ENCODE data around the gene MAIP1. TPM values are rescaled to one million over a fixed set of nuclear protein-coding genes. Genes with fewer than 3 reads are reported as not detected.

The MAIP1 gene
- total RNA-seq, 1 experiment from 2014 or later = 32.3 TPM

DNA sequence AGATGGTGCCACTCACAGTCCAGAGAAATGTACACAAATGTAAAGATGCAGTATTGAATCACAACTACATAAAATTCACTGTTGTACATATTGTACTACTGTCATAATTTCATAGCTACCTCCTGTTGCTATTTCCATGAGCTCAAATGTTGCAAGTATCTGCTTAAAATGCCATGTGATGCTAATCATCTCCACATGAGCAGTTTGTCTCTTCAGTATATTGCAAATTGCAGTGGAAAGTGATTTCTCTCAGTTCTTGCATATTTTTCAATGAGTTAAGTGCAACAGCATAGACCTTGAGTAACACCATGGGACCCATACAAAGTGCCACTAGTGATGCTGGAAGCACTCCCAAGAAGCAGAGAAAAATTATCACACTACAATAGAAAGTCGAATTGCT is 51.9 kb downstream of the MAIP1 start:
- TF ChIP-seq, protein P1, sequence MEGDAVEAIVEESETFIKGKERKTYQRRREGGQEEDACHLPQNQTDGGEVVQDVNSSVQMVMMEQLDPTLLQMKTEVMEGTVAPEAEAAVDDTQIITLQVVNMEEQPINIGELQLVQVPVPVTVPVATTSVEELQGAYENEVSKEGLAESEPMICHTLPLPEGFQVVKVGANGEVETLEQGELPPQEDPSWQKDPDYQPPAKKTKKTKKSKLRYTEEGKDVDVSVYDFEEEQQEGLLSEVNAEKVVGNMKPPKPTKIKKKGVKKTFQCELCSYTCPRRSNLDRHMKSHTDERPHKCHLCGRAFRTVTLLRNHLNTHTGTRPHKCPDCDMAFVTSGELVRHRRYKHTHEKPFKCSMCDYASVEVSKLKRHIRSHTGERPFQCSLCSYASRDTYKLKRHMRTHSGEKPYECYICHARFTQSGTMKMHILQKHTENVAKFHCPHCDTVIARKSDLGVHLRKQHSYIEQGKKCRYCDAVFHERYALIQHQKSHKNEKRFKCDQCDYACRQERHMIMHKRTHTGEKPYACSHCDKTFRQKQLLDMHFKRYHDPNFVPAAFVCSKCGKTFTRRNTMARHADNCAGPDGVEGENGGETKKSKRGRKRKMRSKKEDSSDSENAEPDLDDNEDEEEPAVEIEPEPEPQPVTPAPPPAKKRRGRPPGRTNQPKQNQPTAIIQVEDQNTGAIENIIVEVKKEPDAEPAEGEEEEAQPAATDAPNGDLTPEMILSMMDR (conservative IDR thresholded peaks at IDR 0.05) = no peak
- Histone ChIP-seq H3K27ac (ENCODE audit: insufficient read length, low read depth, low read length) (no peak overlapping the region), H2AFZ (ENCODE audit: low read length) (no peak overlapping the region), H4K5ac (ENCODE audit: insufficient read length, low read depth, low read length) (no peak overlapping the region), H2BK120ac (ENCODE audit: low read depth, low read length, poor library complexity, severe bottlenecking) (no peak overlapping the region), H3K4ac (ENCODE audit: low read depth, low read length) (no peak overlapping the region), H2BK5ac (ENCODE audit: insufficient read length, low read length) (no peak overlapping the region), H3K79me1 (ENCODE audit: insufficient read depth, low read depth, low read length, poor library complexity, severe bottlenecking) (no peaks in the 10 kb centered on the region), H3K9ac (ENCODE audit: extremely low read depth, insufficient read length, low read length) (no peak overlapping the region), H2BK12ac (ENCODE audit: insufficient read length, low read depth, low read length) (no peak overlapping the region), H3K14ac (ENCODE audit: insufficient read depth, low read length) (no peak overlapping the region), H4K91ac (ENCODE audit: insufficient read length, low read depth, low read length) (no peak overlapping the region), H3K23ac (ENCODE audit: insufficient read length, low read depth, low read length) (no peak overlapping the region), H3K18ac (ENCODE audit: insufficient read length, low read depth, low read length) (no peak overlapping the region), H3K79me2 (ENCODE audit: insufficient read depth, low read length) (no peaks in the 10 kb centered on the region), H3K9me3 (ENCODE audit: control insufficient read depth, low read depth, low read length) (no peaks in the 10 kb centered on the region), H2AK5ac (ENCODE audit: insufficient read length, low read length) (no peak overlapping the region), H3T11ph (ENCODE audit: low read length) (no peak overlapping the region), H3K4me1 (ENCODE audit: insufficient read depth, low read length) (peaks cover 10% of the 10 kb centered on the region; the same call in 1 of the 2 replicates), H3K27me3 (ENCODE audit: insufficient read depth, low read length) (no peaks in the 10 kb centered on the region), H4K20me1 (ENCODE audit: control insufficient read depth, insufficient read depth, insufficient read length) (no peaks in the 10 kb centered on the region), H3K56ac (ENCODE audit: insufficient read length, low read depth, low read length) (no peak overlapping the region), H2BK15ac (ENCODE audit: low read depth, low read length) (no peak overlapping the region), H3K23me2 (ENCODE audit: insufficient read length, low read depth, low read length, poor library complexity, severe bottlenecking) (no peaks in the 10 kb centered on the region), H4K8ac (replicated peaks; ENCODE audit: insufficient read length, low read depth, low read length) (no peak overlapping the region), H3K4me2 (ENCODE audit: insufficient read depth, insufficient read length, low read length) (no peak overlapping the region), H2BK20ac (ENCODE audit: low read depth, low read length, poor library complexity, severe bottlenecking) (no peak overlapping the region)
- DNase-seq = no peak
- WGBS (ENCODE audit: extremely low coverage, insufficient read length, low lambda C conversion rate) = no CpG with 5 or more reads among the region's 1 CpG
- no peak overlapping the region for H3K27ac Mint-ChIP-seq
- H3K4me1 Mint-ChIP-seq = peaks cover 17 to 28% of the 10 kb centered on the region in 2 experiments
- H3K4me3 Mint-ChIP-seq = no peak overlapping the region
- H3K9me3 Mint-ChIP-seq = peaks cover 0 to 10% of the 10 kb centered on the region in 2 experiments; a peak in 3 of 5 replicates
- peaks cover 4 to 11% (median 6%) of the 10 kb centered on the region in 3 experiments; a peak in 5 of 7 replicates for H3K36me3 Mint-ChIP-seq (ENCODE audit: insufficient read depth in 1 of 3, low read depth in 3 of 3)
- no peaks in the 10 kb centered on the region for H3K27me3 Mint-ChIP-seq (ENCODE audit: low read depth)
